Measurements from ENCODE around the gene IFITM10.
A peak's percentile ranks its signal among the peaks of the same experiment; 100 is the strongest.

The IFITM10 gene

GRCh38 chr11:1706634-1707400 is 43.6 kb downstream of the IFITM10 start:
- DNase-seq: peak; percentile 9

GRCh38 chr11:1705126-1706052 is 45.0 kb downstream of the IFITM10 start:
- peak; percentile 44 for DNase-seq

GRCh38 chr11:1703146-1703545 is 47.2 kb downstream of the IFITM10 start:
- no peak for DNase-seq

- no peak for DNase-seq
Observed at GRCh38 chr11:1702506-1702905, 47.9 kb downstream of the IFITM10 start.

- DNase-seq: peak; percentile 4
Observed at GRCh38 chr11:1701091-1701807, 49.1 kb downstream of the IFITM10 start.

- no peak for DNase-seq
Observed at GRCh38 chr11:1699771-1700170, 50.6 kb downstream of the IFITM10 start.

DNA sequence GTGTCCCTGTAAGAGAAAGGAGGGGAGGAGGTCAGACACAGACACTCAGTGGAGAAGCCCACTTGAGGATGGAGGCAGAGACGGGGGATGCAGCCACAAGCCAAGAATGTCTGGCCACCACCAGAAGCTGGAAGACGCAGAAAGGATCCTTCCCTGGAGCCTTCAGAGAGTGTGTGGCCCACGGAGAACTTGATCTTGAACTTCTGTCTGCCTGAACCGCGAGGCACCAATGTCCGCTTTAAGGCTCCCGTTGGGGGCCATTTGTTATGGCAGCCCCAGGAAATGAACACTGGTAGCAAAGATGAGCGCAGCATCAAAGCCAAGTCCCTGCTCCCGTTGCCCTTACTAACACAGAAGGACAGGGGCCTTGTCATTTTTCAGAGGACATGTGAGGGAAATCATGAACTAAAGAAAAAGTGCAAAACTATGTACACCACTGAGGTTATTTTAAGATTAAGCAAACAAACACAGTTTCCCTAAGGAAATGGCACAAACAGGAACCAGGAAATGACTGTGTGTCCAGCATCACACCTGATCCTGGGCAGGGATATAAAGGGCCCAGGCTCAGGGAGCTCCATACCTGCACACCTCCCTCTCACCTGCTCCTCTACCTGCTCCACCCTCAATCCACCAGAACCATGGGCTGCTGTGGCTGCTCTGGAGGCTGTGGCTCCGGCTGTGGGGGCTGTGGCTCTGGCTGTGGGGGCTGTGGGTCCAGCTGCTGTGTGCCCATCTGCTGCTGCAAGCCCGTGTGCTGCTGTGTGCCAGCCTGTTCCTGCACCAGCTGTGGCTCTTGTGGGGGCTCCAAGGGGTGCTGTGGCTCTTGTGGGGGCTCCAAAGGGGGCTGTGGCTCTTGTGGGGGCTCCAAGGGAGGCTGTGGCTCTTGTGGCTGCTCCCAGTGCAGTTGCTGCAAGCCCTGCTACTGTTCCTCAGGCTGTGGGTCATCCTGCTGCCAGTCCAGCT is 53.5 kb downstream of the IFITM10 start, which contains the start of gene KRTAP5-6:
Gene KRTAP5-6 (plus strand): TSS at position 588 of the 963 bp plus-strand sequence. CDS start 51 bp downstream, at position 639.
- no peak for DNase-seq

GRCh38 chr11:1695548-1696108 is 54.8 kb downstream of the IFITM10 start:
- no peak for DNase-seq

DNA sequence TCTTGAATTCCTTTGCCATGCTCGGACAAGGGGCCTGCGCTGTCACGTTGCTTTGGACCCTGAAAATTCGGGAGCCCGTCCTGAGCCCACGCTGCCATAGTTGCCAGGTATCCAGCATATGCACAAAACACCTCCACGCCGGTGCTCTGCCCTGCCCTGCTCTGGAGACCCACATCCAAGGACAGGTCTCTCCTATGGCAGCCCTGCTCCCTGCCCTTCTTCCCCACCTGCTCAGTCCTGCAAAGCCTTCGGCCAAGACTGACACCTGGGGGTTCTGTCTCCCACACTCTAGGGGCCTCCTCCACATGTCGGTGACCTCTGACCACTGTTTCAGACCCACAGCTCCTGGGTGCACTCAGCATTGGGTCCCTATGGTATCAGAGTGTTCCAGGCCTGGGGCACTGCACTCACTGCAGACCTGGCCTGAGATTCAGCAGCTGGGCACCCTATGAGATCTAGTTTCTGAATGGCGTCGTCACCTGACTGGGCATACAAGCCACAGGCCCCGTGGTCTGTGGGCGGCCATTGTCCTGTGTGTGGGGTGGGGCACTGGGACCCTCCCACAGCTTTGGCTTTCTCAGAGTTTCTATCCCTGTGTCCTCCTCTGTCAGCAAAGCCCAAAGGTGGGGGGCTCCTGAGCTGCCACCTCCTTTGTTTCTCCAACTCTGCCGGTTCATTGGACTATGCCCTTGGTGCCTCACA is 55.4 kb downstream of the IFITM10 start:
- DNase-seq: no peak

DNA sequence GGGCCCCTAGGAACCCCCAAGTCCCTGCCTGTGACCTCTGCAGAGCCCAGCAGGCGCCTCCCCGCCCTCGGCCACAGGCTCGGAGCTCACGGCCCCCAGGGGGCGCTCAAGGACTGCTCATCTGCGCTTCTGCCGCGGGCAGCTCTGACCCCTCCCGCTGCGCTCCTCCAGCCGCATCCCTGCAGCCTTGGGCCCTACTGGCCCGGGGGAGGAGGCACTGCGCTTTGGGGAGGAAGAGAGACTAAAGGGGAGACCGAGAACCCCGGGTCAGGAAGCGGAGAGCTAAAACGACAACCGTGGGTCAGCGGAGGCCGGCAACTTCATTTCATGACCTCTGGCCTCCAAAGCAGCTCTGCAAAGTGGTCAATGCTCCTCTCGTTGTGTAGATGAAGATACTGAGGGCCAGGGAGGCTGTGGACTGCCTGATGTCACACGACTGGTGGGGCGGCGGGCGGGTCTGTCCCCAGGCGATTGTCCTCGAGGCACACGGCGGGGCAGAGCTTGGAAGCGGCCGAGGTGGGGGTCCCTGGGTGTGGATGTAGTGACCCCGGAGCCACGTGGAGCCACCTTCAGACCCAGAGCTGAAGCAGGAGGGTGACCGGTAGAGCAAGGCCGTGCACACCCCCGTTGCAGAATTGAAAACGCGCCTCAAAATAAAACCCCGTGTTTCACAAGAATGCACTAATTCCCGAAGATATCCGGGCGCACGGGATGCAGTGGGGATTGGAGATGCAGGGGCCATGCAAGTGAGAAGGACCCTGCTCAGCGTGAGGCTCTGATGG is 56.1 kb downstream of the IFITM10 start:
- peak; percentile 79 for DNase-seq

DNA sequence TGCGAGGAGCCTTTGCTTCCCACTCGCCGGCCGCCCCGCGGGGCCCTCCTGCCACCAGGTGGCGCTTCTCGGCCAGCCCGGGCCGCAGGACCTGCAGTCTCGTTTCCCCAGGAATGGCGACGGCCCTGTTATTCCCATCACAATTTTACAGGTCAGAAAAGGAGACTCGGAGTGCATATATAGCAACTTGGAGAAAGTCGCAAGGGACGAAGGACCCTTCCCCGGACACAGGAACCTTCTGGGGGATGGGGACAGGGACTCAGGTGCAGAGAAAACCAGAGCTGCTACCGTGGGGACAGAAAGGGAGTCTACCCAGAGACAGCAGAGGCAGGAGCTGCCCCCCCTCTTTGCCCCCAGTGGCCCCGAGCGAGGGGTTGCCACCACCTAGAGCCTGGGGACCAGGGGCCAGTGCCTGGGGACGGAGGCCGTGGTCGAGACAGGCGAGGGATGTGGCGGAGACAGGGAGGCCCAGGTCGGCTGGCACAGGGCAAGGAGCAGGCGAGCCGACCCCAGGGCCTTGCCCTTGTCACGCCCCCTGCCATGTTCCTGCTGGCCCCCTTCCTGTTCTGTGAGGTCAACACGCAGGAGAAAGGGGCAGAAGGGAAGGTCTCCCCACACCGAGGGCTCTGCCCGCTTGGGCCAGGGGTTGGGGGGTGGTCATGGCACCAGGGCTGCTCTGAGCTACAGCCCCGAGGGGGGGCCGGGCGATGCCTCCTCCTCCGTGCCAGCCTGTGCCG is 56.9 kb downstream of the IFITM10 start:
- peak; percentile 59 for DNase-seq

DNA sequence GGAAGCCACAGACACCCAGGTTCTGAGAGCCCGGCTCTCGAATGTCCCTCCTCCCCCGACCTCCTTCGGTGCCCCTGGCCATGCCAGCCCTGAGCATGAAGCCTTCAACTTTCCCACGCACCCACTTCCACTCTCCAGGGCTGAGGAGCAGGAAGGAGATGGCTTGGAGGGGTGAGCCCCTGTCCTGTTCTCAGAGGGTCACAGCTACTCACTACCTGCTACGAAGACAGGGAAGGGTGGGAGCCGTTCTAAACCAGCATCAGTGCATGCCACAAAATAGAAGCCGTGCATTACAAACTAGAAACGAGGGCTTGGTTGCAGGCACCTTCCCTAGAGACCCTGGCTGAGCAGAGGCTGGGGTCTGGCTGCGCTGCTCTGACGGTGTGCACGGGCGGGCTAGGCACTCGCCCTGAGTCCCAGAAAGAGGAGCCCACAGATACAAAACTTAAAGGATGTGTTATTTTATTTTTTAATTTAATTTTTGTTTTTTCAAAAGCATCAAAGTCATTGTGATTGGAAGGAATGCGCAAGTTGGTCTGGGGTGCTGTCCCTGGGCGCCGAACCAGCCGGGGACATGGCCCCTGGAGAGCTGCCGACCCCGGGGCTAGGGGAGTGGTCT is 57.6 kb downstream of the IFITM10 start:
- DNase-seq: no peak

DNA sequence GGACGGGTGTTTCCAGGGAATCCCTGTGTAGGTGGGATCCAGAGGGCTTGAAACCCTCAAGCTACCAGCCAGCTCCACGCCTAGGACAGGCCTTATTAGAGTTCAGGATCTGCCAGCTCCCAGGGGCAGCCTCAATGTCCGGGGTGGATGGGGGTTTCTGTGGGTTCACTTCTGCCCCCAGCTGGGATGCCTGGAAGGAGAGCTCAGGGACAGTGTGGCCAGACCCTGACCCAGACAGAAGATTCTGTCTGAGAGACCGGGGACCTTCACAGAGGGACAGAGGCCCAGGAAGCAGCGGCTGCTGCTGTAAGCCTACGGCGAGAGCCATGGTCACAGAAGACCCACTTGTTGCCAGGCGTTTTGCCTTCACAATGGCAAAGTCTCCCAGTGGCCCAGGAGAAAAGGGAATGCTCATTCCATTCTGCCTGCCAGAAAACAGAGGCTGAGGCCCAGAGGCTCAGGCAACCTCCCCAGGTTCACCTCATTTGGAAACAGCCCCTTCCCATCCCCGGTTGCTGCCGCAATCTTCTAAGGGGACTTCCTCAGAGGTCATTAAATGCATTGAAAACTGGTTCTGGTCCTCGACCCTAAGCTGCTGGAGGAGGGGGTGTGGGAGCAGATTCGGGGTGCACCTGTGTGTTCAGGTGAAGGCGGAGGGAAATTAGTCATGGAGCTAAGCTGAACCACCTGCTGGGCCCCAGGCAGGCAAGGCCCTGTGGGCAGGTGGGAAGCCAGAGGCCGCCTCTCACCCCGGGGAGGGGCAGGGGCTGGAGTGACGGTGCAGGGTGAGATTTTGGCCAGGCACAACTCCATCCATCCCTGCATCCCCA is 58.3 kb downstream of the IFITM10 start:
- no peak for DNase-seq

DNA sequence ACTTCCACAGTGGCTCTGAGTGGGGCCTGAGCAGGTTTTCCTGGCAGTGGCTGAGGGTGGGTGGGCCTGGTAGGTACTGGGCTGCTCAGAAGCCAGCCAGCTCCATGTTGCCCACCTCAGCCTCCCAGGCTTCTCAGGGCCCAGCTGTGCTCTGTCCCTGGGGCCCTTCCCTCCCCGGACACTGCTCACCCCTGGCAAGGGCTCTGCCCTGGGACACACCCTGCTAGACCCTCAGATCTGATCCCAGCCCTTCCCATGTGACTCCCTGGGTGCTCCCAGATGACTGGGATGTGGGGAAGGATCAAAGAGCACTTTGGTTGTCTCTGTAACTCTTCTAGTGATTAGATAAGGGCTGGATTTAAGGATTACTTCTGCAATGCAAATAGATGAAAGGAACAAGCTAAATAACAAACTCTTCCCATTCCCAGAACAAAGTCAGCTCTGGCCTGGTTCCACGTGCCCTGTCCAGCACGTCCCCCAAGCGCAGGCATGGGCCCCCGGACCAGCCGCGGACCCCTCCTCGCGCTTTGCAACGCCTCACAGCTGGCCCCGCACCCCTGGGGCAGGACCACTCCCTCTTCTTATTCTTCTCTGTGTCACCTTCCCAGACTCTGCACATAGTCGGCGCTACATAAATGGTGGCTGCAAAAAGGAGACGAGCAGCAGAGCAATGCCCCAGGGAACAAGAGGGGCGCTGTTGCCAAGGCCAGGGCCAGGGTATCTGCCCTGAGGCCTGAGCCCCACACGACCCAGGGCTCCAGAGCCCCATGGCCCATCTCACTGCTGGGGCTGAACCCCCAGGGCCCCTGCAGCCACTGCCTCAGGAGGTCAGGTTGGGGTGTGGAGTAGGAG is 59.1 kb downstream of the IFITM10 start:
- DNase-seq: no peak

DNA sequence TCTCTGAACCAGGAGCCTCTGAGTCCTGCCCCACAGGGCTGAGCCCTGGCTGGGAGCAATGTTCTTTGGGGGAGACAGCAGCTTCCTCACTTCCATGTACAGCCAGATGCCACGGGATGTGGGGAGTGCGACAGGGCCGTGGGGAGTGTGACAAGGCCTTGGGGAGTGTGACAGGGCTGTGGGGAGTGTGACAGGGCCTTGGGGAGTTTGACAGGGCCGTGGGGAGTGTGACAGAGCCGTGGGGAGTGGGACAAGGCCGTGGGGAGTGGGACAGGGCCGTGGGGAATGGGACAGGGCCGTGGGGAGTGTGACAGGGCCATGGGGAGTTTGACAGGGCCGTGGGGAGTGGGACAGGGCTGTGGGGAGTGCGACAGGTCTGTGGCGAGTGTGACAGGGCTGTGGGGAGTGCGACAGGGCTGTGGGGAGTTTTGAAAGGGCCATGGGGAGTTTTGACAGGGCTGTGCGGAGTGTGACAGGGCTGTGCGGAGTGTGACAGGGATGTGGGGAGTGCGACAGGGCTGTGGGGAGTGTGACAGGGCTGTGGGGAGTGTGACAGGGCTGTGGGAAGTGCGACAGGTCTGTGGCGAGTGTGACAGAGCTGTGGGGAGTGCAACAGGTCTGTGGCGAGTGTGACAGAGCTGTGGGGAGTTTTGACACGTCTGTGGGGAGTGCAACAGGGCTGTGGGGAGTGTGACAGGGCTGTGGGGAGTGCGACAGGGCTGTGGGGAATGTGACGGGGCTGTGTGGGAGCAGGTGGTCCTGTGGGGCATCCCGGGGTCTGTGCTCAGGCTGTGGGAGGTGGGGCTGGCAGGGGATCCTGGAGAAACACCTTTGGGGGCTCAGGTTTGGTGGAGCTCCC is 60.0 kb downstream of the IFITM10 start:
- DNase-seq: no peak
